HG02642 (cell line): ENCODE data around the gene ARHGEF1.

Source experiments
- ATAC-seq: cut with Tn5 transposase; IDR thresholded peaks from one replicate; pipeline ENCODE4 v1.9.1; 2021; ENCODE audit warnings: mild to moderate bottlenecking; ENCODE audit not compliant: unreplicated experiment, poor library complexity

Gene ARHGEF1

GRCh38 chr19:41944336-41944735 is 61.4 kb downstream of the ARHGEF1 start:
- ATAC-seq, result no peak

GRCh38 chr19:41945135-41945766 is 62.3 kb downstream of the ARHGEF1 start:
- peak; percentile 80 for ATAC-seq

GRCh38 chr19:41947091-41947490 is 64.1 kb downstream of the ARHGEF1 start:
- no peak for ATAC-seq

GRCh38 chr19:41951686-41952172 is 68.7 kb downstream of the ARHGEF1 start:
- ATAC-seq, result peak; percentile 58

GRCh38 chr19:41955521-41955920 is 72.5 kb downstream of the ARHGEF1 start:
- ATAC-seq, result no peak

GRCh38 chr19:41956621-41957020 is 73.6 kb downstream of the ARHGEF1 start:
- ATAC-seq, result no peak
